HCT116 (cell line): Measurements from ENCODE around the gene ZNF593. TPM values are rescaled to one million over a fixed set of nuclear protein-coding genes. Genes with fewer than 3 reads are reported as not detected.

Experiments
- ATAC-seq: fragments of 200-7000 bp; cut with Tn5 transposase; 2 replicates; pipeline ENCODE4 v1.9.1; 2020; ENCODE audit warnings: mild to moderate bottlenecking, moderate library complexity
- BruUV-seq: library from RNA; stranded (reverse); fragments of 400-500 nt; replicated peaks from 2 replicates; lab custom pipeline; 2021; lab: Mats Ljungman, UMichigan
- CTCF ChIA-PET: fragments of 300-600 bp; sonication (Branson Sonifier 250); formaldehyde crosslinking; loops from one replicate; lab custom pipeline; 2021; ENCODE audit warnings: antibody characterized with exemption; lab: Charles Lee
- POLR2A ChIA-PET: fragments of 300-600, 350-600 bp; sonication (Branson Sonifier 250); formaldehyde crosslinking; loops from one replicate; lab custom pipeline; 2021; ENCODE audit warnings: antibody characterized with exemption; lab: Charles Lee
- RAD21 ChIA-PET, 2 experiments: fragments of 300-600 bp; sonication (Branson Sonifier 250); formaldehyde crosslinking; loops; one replicate each; lab custom pipeline; 2023; ENCODE audit warnings: low total read pairs in 2 of 2; ENCODE audit not compliant: uncharacterized antibody in 2 of 2, unreplicated experiment in 2 of 2, low non-redundant PET in 1 of 2; lab: Charles Lee
- DNase-seq: peaks from one replicate; pipeline ENCODE4 v3.0.0-alpha.2; 2010; ENCODE audit warnings: low read depth, low spot score
- H2AFZ ChIP-seq: fragments of 200-600 bp; shearing (Covaris generic), sonication (generic); 2 replicates; pipeline ENCODE4 v1.6.1; 2017; ENCODE audit warnings: low read depth, mixed run types, mixed read lengths, antibody characterized with exemption, low read length; ENCODE audit not compliant: poor library complexity, severe bottlenecking
- H3K27ac ChIP-seq: 2 replicates; pipeline ENCODE4 v1.5.1; 2012; ENCODE audit warnings: low read depth, low read length
- H3K27me3 ChIP-seq: fragments of 200-600 bp; sonication (generic); 2 replicates; pipeline ENCODE4 v1.6.1; 2016; ENCODE audit warnings: mixed run types, low read length, mixed read lengths; ENCODE audit not compliant: insufficient read depth
- H3K36me3 ChIP-seq, 2 experiments: fragments of 200-500 bp in 1 of 2; fragments of 200-600 bp in 1 of 2; sonication (Bioruptor generic) in 1 of 2; sonication (generic) in 1 of 2; 2 replicates each; pipeline versions ENCODE4 v1.5.1 to v1.6.1; 2014 to 2016; ENCODE audit warnings: low read length in 2 of 2, inconsistent platforms in 1 of 2, mixed read lengths in 1 of 2, mixed run types in 1 of 2; ENCODE audit not compliant: insufficient read depth in 2 of 2, control insufficient read depth in 1 of 2
- H3K4me1 ChIP-seq, 2 experiments: fragments of 200-600 bp in 1 of 2; sonication (generic) in 1 of 2; 2 replicates each; pipeline versions ENCODE4 v1.5.1 to v1.6.1; 2012 to 2017; ENCODE audit warnings: low read length in 2 of 2, inconsistent platforms in 1 of 2, mild to moderate bottlenecking in 1 of 2, mixed read lengths in 1 of 2, mixed run types in 1 of 2, moderate library complexity in 1 of 2; ENCODE audit not compliant: insufficient read depth in 2 of 2, control insufficient read depth in 1 of 2
- H3K4me2 ChIP-seq: fragments of 200-600 bp; sonication (generic); 2 replicates; pipeline ENCODE4 v1.6.1; 2017; ENCODE audit warnings: mixed run types, low read length, mixed read lengths
- H3K4me3 ChIP-seq, 2 experiments: fragments of 200-600 bp in 1 of 2; sonication (generic) in 1 of 2; replicated peaks in 1 of 2; 2 replicates each; pipeline ENCODE4 v1.5.1; 2011 to 2016; ENCODE audit warnings: low read length in 2 of 2, control low read depth in 1 of 2, low read depth in 1 of 2, mild to moderate bottlenecking in 1 of 2, mixed read lengths in 1 of 2, mixed run types in 1 of 2
- H3K79me2 ChIP-seq: fragments of 200-600 bp; sonication (generic); 2 replicates; pipeline ENCODE4 v1.6.1; 2017; ENCODE audit warnings: mild to moderate bottlenecking, mixed run types, low read length, moderate library complexity, mixed read lengths; ENCODE audit not compliant: insufficient read depth
- H3K9ac ChIP-seq: fragments of 200-600 bp; sonication (generic); 2 replicates; pipeline ENCODE4 v1.6.1; 2016; ENCODE audit warnings: low read length, mixed read lengths
- H3K9me2 ChIP-seq: fragments of 200-600 bp; sonication (generic), shearing (Covaris generic); 2 replicates; pipeline ENCODE4 v1.6.1; 2017; ENCODE audit warnings: mixed run types, mild to moderate bottlenecking, moderate library complexity; ENCODE audit not compliant: insufficient read depth
- H3K9me3 ChIP-seq, 2 experiments: fragments of 200-500 bp in 1 of 2; fragments of 200-600 bp in 1 of 2; sonication (Bioruptor generic) in 1 of 2; sonication (generic) in 1 of 2; 2 replicates each; pipeline ENCODE4 v1.6.1; 2014 to 2017; ENCODE audit warnings: low read length in 2 of 2, mixed read lengths in 2 of 2, inconsistent platforms in 1 of 2, low read depth in 1 of 2, mild to moderate bottlenecking in 1 of 2, mixed run types in 1 of 2, moderate library complexity in 1 of 2; ENCODE audit not compliant: control insufficient read depth in 1 of 2, insufficient read depth in 1 of 2
- H4K20me1 ChIP-seq: fragments of 200-600 bp; sonication (generic), shearing (Covaris generic); 2 replicates; pipeline ENCODE4 v1.6.1; 2017; ENCODE audit warnings: mixed run types, mild to moderate bottlenecking, moderate library complexity; ENCODE audit not compliant: insufficient read depth
- EZH2phosphoT487 ChIP-seq: fragments of 200-600 bp; IDR thresholded peaks from 2 replicates; pipeline ENCODE4 v1.6.1; 2018; ENCODE audit warnings: antibody characterized with exemption, borderline replicate concordance
- FOSL1 ChIP-seq: IDR thresholded peaks from 2 replicates; pipeline ENCODE4 v1.6.1; 2012; ENCODE audit warnings: low read depth
- POLR2A ChIP-seq: IDR thresholded peaks from 2 replicates; pipeline ENCODE4 v1.7.0; 2011; ENCODE audit warnings: borderline replicate concordance; ENCODE audit not compliant: insufficient read depth, insufficient read length; ENCODE audit errors: extremely low read depth
- POLR2AphosphoS5 ChIP-seq: IDR thresholded peaks from 2 replicates; pipeline ENCODE4 v1.6.1; 2011; ENCODE audit warnings: mild to moderate bottlenecking, low read depth, low read length, moderate library complexity
- REST ChIP-seq: IDR thresholded peaks from 2 replicates; pipeline ENCODE4 v1.6.1; 2012; ENCODE audit warnings: low read depth
- SIN3A ChIP-seq: IDR thresholded peaks from 2 replicates; pipeline ENCODE4 v1.6.1; 2012; ENCODE audit warnings: low read depth
- SP1 ChIP-seq: IDR thresholded peaks from 2 replicates; pipeline ENCODE4 v1.6.1; 2012; ENCODE audit warnings: low read depth
- TCF7L2 ChIP-seq: IDR thresholded peaks from 2 replicates; pipeline ENCODE4 v1.7.0; 2011; ENCODE audit warnings: borderline replicate concordance, inconsistent platforms; ENCODE audit not compliant: insufficient read depth, insufficient read length; ENCODE audit errors: extremely low read depth
- YY1 ChIP-seq: IDR thresholded peaks from 2 replicates; pipeline ENCODE4 v1.6.1; 2011; ENCODE audit warnings: low read length, low read depth, moderate library complexity, mild to moderate bottlenecking; ENCODE audit not compliant: insufficient replicate concordance; ENCODE audit errors: extremely low read depth
- ZFX ChIP-seq: fragments of 450-650 bp; IDR thresholded peaks from 2 replicates; pipeline ENCODE4 v1.6.1; 2017
- intact Hi-C: fragments of 100-400 bp; cut with micrococcal nuclease; formaldehyde crosslinking; loops from 2 replicates; pipeline ENCODE4 v1.10.0; 2022
- total RNA-seq: library from RNA; stranded (reverse); gene quantifications from one replicate; pipeline ENCODE4 v1.2.1, GENCODE V29; 2021; ENCODE audit not compliant: unreplicated experiment
- TF ChIP-seq, protein P1 (sequence below), 3 experiments: fragments of 200-600 bp in 1 of 3; sonication (generic) in 1 of 3; IDR thresholded peaks in 2 of 3; conservative IDR thresholded peaks in 1 of 3; 2 replicates each; pipeline ENCODE4 v1.5.1; 2012 to 2017; ENCODE audit warnings: low read depth in 2 of 3, low read length in 2 of 3, antibody characterized with exemption in 1 of 3, borderline replicate concordance in 1 of 3, control low read depth in 1 of 3, mild to moderate bottlenecking in 1 of 3, mixed read lengths in 1 of 3, mixed run types in 1 of 3, moderate library complexity in 1 of 3; ENCODE audit not compliant: insufficient read depth in 1 of 3

Gene ZNF593
- total RNA-seq, 1 experiment from 2014 or later = 62.4 TPM

DNA sequence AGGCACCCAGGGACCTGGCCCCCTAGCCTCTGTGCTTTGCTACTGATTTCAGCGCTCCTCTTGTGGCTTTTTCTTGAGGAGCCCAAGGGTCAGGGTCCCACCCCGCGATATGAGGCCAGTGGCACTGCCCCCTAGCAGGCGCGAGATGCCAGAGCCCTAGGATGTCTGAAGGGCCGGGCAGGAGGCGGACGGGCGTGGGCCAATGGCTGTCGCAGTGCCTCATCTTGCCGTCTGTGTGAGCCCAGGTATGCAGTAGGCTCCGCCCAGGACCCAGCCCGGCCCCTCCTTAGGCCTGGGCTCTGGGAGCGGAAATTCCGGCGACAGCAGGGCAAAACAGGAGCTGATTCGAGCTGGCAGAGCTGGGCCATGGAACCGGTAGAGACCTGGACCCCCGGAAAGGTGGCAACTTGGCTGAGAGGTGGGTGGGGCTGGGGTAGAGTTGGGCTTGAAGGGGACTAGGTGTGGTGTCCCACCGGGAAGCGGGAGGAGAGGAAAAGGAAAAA is 7.5 kb downstream of the ZNF593 start, which contains the start of gene CNKSR1:
Gene CNKSR1 (plus strand): TSS at position 310 of the 503 bp plus-strand sequence. CDS start 57 bp downstream, at position 367.
- Histone ChIP-seq H3K9ac (peak within 1 kb of the TSS; percentile 74), H4K20me1 (no peaks in the 10 kb centered on the region), H3K4me3 (peak within 1 kb of the TSS; percentile 65 to 72), H3K36me3 (no peaks in the 10 kb centered on the region; a peak in 1 of 4 replicates), H2AFZ (no peak within 1 kb of the TSS), H3K27ac (peak within 1 kb of the TSS; percentile 46), H3K27me3 (no peaks in the 10 kb centered on the region), H3K9me3 (no peaks in the 10 kb centered on the region), H3K79me2 (peaks cover 7% of the 10 kb centered on the region; the same call in 1 of the 2 replicates), H3K9me2 (no peaks in the 10 kb centered on the region), H3K4me1 (peaks cover 11 to 25% of the 10 kb centered on the region in 2 experiments), H3K4me2 (peak within 1 kb of the TSS; percentile 92)
- no TSS peak for BruUV-seq
- TF ChIP-seq SIN3A (peak; percentile 36; the same call in 1 of the 2 replicates), POLR2AphosphoS5 (peak; percentile 92), FOSL1 (no peak), EZH2phosphoT487 (no peak), POLR2A (peak; percentile 63), REST (no peak), ZFX (0 out of 2 replicates have a peak, but pooled peaks have one; percentile 24), YY1 (peak; percentile 69), SP1 (0 out of 2 replicates have a peak, but pooled peaks have one; percentile 15), TCF7L2 (peak; percentile 39)
- TF ChIP-seq, protein P1, sequence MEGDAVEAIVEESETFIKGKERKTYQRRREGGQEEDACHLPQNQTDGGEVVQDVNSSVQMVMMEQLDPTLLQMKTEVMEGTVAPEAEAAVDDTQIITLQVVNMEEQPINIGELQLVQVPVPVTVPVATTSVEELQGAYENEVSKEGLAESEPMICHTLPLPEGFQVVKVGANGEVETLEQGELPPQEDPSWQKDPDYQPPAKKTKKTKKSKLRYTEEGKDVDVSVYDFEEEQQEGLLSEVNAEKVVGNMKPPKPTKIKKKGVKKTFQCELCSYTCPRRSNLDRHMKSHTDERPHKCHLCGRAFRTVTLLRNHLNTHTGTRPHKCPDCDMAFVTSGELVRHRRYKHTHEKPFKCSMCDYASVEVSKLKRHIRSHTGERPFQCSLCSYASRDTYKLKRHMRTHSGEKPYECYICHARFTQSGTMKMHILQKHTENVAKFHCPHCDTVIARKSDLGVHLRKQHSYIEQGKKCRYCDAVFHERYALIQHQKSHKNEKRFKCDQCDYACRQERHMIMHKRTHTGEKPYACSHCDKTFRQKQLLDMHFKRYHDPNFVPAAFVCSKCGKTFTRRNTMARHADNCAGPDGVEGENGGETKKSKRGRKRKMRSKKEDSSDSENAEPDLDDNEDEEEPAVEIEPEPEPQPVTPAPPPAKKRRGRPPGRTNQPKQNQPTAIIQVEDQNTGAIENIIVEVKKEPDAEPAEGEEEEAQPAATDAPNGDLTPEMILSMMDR (IDR thresholded peaks at IDR 0.05 in 2 of 3, conservative IDR thresholded peaks at IDR 0.05 in 1 of 3; ENCODE audit: borderline replicate concordance in 1 of 3, insufficient read depth in 1 of 3, low read depth in 2 of 3, low read length in 2 of 3) = peak; percentile 20 to 71 (median 61); a peak in 5 of 6 replicates
- ChIA-PET CTCF (interaction anchor here (0.6 to 2.8 kb wide), 9 partner anchors 12 to 282 kb away, joined by 3 to 18 read pairs (median 3); partner anchors contain the start of genes CATSPER4 and CEP85), RAD21 (interaction anchor here in 1 of 2 experiments (0.7 kb wide), 1 partner anchor 72 kb away, joined by 3 read pairs; no protein-coding TSS in a partner anchor), POLR2A (interaction anchor here (1.3 to 2.8 kb wide), 2 partner anchors 10 to 57 kb away, joined by 6 to 7 read pairs; partner anchors contain the start of gene CEP85)
- intact Hi-C loops = loop anchor here (5.0 kb wide), 1 partner anchor 55 kb away; the partner anchor contains the start of gene CEP85
- ATAC-seq (peak; percentile 100), DNase-seq (peak; percentile 84)
